Measurements from ENCODE around the gene LRRC3C. TPM values are rescaled to one million over a fixed set of nuclear protein-coding genes. Genes with fewer than 3 reads are reported as not detected.

LRRC3C gene
- total and polyA plus RNA-seq, 7 donors, result 0.07 TPM; not detected in 6

- intact Hi-C loops (cut with DNase I), result no loop called here
- no peak overlapping the region for H3K27ac ChIP-seq
- H3K27me3 ChIP-seq, result no peaks in the 10 kb centered on the region
- WGBS, 2 donors, result 85 to 96% methylated on average over 9 of the region's 9 CpGs
- H3K4me1 ChIP-seq, result no peaks in the 10 kb centered on the region
- DNase-seq, result no peak
- no peak overlapping the region for H3K4me3 ChIP-seq
- H3K9me3 ChIP-seq, result no peaks in the 10 kb centered on the region
- H3K36me3 ChIP-seq, result peaks cover 20 to 51% (median 28%) of the 10 kb centered on the region in 4 donors
- no peak for TF ChIP-seq CTCF (IDR thresholded peaks at IDR 0.05)
- TF ChIP-seq POLR2AphosphoS5 (IDR thresholded peaks at IDR 0.05), result no peak
- no peak for TF ChIP-seq EP300 (IDR thresholded peaks at IDR 0.05)
- no peak for TF ChIP-seq POLR2A (IDR thresholded peaks at IDR 0.05)
These were observed 8.3 kb upstream of the LRRC3C start for GRCh38 chr17:39919087-39919683.

GRCh38 chr17:39920218-39921210 lies 7.0 kb upstream of the LRRC3C start:
- Histone ChIP-seq H3K27ac (no peak overlapping the region), H3K36me3 (peaks cover 20 to 51% (median 28%) of the 10 kb centered on the region in 4 donors)

GRCh38 chr17:39921323-39921722 lies 6.2 kb upstream of the LRRC3C start:
- WGBS, 2 donors, result 55 to 80% methylated on average over 5 of the region's 5 CpGs

More at GRCh38 chr17:39920218-39921210, 7.0 kb upstream of the LRRC3C start:
- TF ChIP-seq POLR2AphosphoS5 (IDR thresholded peaks at IDR 0.05) (no peak), POLR2A (IDR thresholded peaks at IDR 0.05) (no peak), EP300 (IDR thresholded peaks at IDR 0.05) (no peak)
- Histone ChIP-seq H3K9me3 (no peaks in the 10 kb centered on the region), H3K4me3 (no peak overlapping the region), H3K4me1 (peaks cover 0 to 11% (median 5%) of the 10 kb centered on the region in 4 donors), H3K27me3 (no peaks in the 10 kb centered on the region)
- intact Hi-C loops (cut with DNase I), result no loop called here
- WGBS, 2 donors, result 64 to 77% methylated on average over 19 of the region's 19 CpGs
- no peak for DNase-seq

GRCh38 chr17:39922006-39922405 lies 5.5 kb upstream of the LRRC3C start:
- TF ChIP-seq POLR2A (IDR thresholded peaks at IDR 0.05), result no peak
- no peak for TF ChIP-seq CTCF (IDR thresholded peaks at IDR 0.05)
- TF ChIP-seq POLR2AphosphoS5 (IDR thresholded peaks at IDR 0.05), result no peak
- TF ChIP-seq EP300 (IDR thresholded peaks at IDR 0.05), result no peak
- Histone ChIP-seq H3K27ac (no peak overlapping the region), H3K36me3 (peaks cover 20 to 51% (median 28%) of the 10 kb centered on the region in 4 donors), H3K9me3 (no peaks in the 10 kb centered on the region), H3K4me3 (no peak overlapping the region), H3K27me3 (no peaks in the 10 kb centered on the region), H3K4me1 (peaks cover 0 to 26% (median 19%) of the 10 kb centered on the region in 4 donors)
- 96 to 97% methylated on average over 6 of the region's 6 CpGs for WGBS, 2 donors
- intact Hi-C loops (cut with DNase I), result no loop called here
- no peak for DNase-seq

More at GRCh38 chr17:39921323-39921722, 6.2 kb upstream of the LRRC3C start:
- Histone ChIP-seq H3K9me3 (no peaks in the 10 kb centered on the region), H3K27ac (no peak overlapping the region), H3K27me3 (no peaks in the 10 kb centered on the region), H3K36me3 (peaks cover 20 to 51% (median 28%) of the 10 kb centered on the region in 4 donors), H3K4me1 (peaks cover 0 to 19% (median 13%) of the 10 kb centered on the region in 4 donors), H3K4me3 (no peak overlapping the region)
- TF ChIP-seq EP300 (IDR thresholded peaks at IDR 0.05), result no peak
- TF ChIP-seq POLR2A (IDR thresholded peaks at IDR 0.05), result no peak
- no peak for TF ChIP-seq POLR2AphosphoS5 (IDR thresholded peaks at IDR 0.05)
- no peak for TF ChIP-seq CTCF (IDR thresholded peaks at IDR 0.05)
- no peak for DNase-seq
- intact Hi-C loops (cut with DNase I), result no loop called here

- DNase-seq, result no peak
- Histone ChIP-seq H3K36me3 (peaks cover 20 to 51% (median 28%) of the 10 kb centered on the region in 4 donors), H3K27ac (no peak overlapping the region), H3K9me3 (no peaks in the 10 kb centered on the region), H3K4me3 (no peak overlapping the region), H3K4me1 (peaks cover 0 to 29% (median 21%) of the 10 kb centered on the region in 4 donors), H3K27me3 (no peaks in the 10 kb centered on the region)
- TF ChIP-seq CTCF (IDR thresholded peaks at IDR 0.05) (no peak), EP300 (IDR thresholded peaks at IDR 0.05) (no peak), POLR2A (IDR thresholded peaks at IDR 0.05) (no peak), POLR2AphosphoS5 (IDR thresholded peaks at IDR 0.05) (no peak)
- WGBS, 2 donors, result 95 to 97% methylated on average over 6 of the region's 6 CpGs
- intact Hi-C loops (cut with DNase I), result no loop called here
These were observed 4.3 kb upstream of the LRRC3C start for GRCh38 chr17:39923230-39923629.

Measured in sigmoid colon (tissue), 7 donors.